AG04449 (cell line): ENCODE measurements around the gene CRTAP.

Experiments
- CTCF ChIA-PET: fragments of 350-600 bp; formaldehyde crosslinking; extraction: SDS; loops from one replicate; lab custom pipeline; 2021; ENCODE audit warnings: antibody characterized with exemption; lab: Yijun Ruan, JAX
- POLR2A ChIA-PET: fragments of 400-600, 350-600 bp; formaldehyde crosslinking; extraction: SDS; loops from one replicate; lab custom pipeline; 2020; ENCODE audit warnings: antibody characterized with exemption, inconsistent platforms; lab: Yijun Ruan, JAX
- DNase-seq: peaks from one replicate; pipeline ENCODE4 v3.0.0-alpha.2; 2010; ENCODE audit warnings: low read depth, low spot score
- H3K4me3 ChIP-seq: 2 replicates; pipeline ENCODE4 v1.5.1; 2011; ENCODE audit warnings: low read depth, mild to moderate bottlenecking, control low read depth, low read length
- CTCF ChIP-seq: IDR thresholded peaks from one replicate; pipeline ENCODE4 v1.5.1; 2011; ENCODE audit warnings: mild to moderate bottlenecking, moderate library complexity, low read length, control low read depth, inconsistent platforms; ENCODE audit not compliant: insufficient read depth; ENCODE audit errors: missing control alignments

The CRTAP gene

GRCh38 chr3:33196538-33196937 lies 82.7 kb downstream of the CRTAP start:
- CTCF ChIA-PET, result no interaction called here
- DNase-seq, result no peak
- TF ChIP-seq CTCF, result no peak
- H3K4me3 ChIP-seq, result no peak overlapping the region
- POLR2A ChIA-PET, result no interaction called here
